SH-SY5Y (cell line): ENCODE data around the gene SLC44A5.

Experiments
- GATA2 ChIP-seq: IDR thresholded peaks from 2 replicates; pipeline ENCODE4 v1.6.1; 2011; ENCODE audit warnings: mild to moderate bottlenecking, low read depth, low read length
- GATA3 ChIP-seq: IDR thresholded peaks from 2 replicates; pipeline ENCODE4 v1.6.1; 2011; ENCODE audit warnings: low read depth, mild to moderate bottlenecking, low read length, moderate library complexity

- no peak for TF ChIP-seq GATA3
- no peak for TF ChIP-seq GATA2
These were observed 21.3 kb downstream of the SLC44A5 start for GRCh38 chr1:75589637-75590036.
